Fibroblast of peridontal ligament (primary cell): ENCODE results near the gene LIX1.
"Not testable (repeated sequence)": the region's sequence is repeated elsewhere in the genome, so short reads cannot be mapped to it uniquely, and the experiment has no call there.

ENCODE experiments used
- DNase-seq: peaks from one replicate; pipeline ENCODE4 v3.0.0-alpha.2; 2010; ENCODE audit errors: extremely low read depth

LIX1 gene

GRCh38 chr5:97141539-97141938 lies 872 bp downstream of the LIX1 start:
- no peak for DNase-seq

DNA sequence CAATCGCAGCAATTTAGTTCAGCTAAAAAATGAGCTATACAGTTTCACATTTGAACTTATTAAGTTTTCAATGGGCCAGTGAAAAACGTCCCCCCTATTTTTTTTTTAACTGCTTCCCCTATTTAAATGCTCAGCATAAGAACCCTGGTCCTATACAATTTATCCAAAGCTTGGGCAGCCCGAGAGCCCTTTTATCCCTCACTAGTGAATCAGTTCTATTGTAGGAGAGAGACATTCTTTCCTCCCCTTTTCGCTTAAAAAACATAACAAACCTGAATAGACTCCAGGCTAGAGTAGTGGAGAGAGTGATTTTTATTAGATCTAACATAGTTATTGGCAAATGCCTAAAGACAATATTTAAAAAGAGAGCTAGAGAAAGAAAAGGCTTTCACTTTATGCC lies 1.4 kb downstream of the LIX1 start:
- DNase-seq: no peak

DNA sequence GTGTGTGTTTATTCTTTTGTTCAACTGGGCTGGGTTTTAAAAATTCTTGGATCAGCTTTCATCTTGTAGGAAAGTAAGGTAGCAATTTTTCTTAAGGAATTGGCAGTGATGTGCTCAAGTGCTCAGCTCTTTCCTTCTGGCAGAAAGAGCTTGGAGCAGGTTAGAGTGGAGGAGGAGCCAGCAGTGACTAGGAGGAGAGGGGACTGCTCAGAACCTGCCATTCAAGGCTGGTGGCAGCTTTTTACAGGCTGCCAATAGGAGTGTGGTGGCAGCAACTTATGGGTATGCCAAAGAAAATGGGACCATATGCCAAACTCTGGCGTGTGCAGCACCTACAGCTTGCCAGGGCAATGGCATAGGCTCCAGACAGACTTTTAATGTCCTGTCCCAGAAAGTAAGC lies 2.2 kb downstream of the LIX1 start:
- DNase-seq: not testable (repeated sequence)

DNA sequence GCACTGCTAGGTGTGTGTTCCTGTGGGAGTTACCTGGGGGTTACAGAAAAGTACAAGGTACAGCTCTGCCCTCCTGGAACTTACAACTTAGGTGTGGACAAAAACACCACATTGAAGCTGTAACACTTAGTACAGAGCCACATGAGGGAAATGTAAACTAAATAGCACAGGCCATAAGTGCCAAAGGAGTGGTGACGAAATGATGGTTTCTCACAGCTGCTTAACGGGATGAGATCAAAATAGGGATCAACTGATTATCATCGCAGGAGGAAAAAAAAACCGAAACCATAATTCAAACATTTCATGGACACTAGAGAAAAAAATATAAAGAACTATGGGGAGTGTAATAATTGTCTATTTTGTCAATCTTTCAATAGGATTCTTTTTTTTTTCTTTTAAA lies 5.9 kb downstream of the LIX1 start:
- no peak for DNase-seq

DNA sequence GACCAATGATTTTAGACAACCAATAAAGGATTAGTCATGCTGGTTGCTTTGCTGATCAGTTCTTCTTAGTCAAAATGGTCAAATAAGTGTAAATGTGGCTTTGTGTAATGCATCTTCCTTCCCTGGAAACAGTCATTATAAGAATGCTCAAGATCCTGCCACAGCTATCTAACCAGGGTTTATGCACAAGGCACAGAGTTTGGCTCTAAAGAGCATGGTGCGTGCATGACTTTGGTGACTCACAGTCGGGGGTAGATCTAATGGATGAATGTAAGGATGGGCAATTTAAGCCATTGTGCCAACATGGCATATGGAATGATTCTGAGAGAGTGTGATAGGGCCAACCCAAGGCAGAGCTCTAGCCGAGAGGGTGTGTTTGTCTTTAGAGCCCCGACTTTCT lies 6.5 kb downstream of the LIX1 start:
- no peak for DNase-seq

DNA sequence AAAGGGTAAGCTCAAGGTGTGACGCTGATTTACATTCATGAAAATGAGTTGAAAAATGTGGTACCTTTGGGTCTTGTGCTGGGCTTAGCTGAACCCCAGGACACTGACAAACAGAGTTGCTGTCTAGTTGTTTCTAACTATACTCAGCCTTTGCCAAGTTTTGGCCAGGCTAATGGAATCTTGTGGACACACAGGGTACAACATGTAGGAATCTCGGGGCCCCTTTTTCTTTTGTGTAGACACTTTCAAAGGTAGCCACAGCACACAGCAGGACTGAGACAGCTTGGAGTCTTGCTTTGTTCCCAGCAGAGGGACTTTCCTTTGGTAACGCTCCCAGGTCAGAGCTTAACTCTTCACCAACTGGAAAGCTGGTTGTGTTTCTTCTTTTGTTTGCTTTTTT lies 7.8 kb downstream of the LIX1 start:
- no peak for DNase-seq

DNA sequence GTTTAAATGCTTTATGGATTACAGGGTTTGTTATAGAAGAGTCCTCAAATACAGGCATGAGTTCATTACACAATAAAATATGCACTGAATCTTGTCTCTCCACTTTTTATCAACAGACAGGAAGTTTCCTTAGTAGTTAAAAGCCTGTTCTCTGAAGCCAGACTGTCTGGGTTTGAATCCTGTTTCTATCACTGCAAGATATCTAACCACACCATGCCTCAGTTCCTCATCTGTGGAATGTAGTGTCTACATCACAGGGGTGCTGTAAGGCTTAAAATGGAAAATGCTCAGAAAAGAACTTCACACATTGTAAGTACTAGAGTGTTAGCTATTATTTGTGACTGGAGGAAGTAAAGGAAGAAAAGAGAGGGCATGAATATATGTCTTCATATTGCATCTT lies 9.3 kb downstream of the LIX1 start:
- no peak for DNase-seq

- no peak for DNase-seq
Observed at GRCh38 chr5:97131921-97132320, 10.5 kb downstream of the LIX1 start.

DNA sequence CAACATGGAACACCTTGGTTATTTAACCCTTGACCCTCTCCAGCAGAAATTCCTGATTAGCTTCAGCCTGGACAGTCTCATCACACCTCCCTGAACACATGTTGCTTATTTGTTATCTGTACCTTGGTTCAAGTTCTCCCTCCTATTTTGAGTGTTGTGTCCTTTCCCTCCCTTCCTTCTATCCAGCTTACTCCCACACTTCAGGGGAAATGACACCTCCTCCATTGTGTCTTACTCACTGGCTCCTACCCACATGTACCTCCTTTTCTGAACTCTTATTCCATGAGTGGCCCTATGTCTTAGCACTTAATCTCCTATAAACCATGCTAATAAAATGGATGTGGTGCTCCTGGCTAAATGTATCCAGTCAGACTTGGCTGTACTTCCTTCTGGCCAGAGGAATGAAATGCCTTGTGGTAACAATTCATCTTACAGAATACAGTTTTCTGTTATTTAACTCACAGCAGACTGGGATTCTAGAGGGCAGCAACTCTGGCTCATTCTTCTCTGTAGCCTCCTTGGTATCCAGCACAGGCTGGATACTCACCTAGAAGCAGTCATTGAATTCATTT lies 11.2 kb downstream of the LIX1 start:
- no peak for DNase-seq

GRCh38 chr5:97127727-97128126 lies 14.7 kb downstream of the LIX1 start:
- DNase-seq: no peak

GRCh38 chr5:97125125-97125683 lies 17.2 kb downstream of the LIX1 start:
- DNase-seq: no peak

DNA sequence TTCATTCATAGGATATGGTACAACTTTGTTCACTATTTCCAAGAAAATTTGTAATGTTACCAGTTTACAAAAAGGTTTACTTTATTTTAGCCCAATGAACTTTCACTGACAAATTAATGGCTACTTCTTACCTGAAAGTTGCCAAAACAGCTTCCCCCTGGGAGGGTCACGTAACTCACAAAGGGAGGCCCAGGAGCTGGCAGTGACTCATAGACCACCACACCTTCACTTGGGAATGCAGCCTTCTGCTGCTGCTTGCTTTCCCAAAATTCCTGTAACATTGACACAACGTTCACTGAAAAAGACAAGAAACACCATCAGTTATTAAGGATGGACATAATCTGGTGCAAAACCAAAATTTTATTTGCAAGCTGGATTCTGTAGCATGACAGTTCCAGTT lies 18.1 kb downstream of the LIX1 start:
- DNase-seq: no peak

GRCh38 chr5:97121848-97122247 lies 20.6 kb downstream of the LIX1 start:
- no peak for DNase-seq

GRCh38 chr5:97120195-97120594 lies 22.2 kb downstream of the LIX1 start:
- DNase-seq: no peak

DNA sequence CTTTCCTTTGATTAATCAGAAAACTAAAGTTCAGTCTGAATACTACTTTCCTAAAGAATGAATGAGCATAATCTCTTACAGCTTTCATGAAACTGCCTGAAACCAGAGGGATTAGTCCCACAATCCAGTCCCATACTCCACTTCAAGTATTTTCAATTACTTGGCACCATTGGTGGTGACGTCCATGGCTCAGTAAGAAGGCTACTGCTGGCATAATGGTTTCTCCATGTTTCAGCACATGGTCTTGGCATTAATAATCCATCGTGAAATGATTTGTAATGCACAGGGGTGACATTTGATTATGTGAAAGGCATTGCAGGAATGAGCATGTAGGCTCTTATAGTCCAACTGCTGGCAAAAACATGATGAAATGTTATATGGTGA lies 23.4 kb downstream of the LIX1 start:
- no peak for DNase-seq

DNA sequence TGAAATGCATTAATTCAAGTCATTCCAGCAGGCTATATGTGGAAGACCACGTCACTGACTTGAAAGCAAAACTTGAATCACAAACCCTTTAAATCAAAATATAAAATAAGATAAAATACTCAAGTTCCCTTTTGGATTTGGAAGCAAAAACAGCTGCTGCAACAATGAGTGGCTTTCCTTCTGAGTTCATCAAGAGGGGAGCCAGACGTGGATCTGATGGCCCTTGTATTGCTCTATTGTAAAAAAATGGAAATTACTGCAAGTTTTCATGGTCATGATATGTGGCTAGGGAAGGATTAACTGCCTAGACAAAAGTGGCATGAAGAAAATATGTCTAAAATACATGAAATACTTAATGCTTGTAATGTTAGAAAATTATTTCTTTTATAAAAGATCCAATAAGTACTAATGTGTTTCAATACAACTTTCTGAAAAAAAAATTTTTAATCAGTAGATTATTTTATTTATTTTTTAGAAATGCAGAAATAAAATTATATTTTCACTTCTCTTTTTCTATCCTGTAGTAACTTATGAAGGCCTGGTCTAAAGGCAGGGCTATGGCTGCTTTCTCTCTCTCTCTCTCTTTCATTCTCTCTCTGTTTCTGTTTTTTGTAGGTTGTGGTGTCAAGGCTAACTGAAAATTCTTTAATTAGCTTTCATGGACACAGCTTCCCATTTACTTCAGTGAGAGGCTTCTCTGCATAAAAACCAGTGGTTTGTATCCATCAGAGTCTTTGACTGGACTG lies 24.0 kb downstream of the LIX1 start:
- no peak for DNase-seq

GRCh38 chr5:97115932-97116331 lies 26.5 kb downstream of the LIX1 start:
- DNase-seq: no peak

GRCh38 chr5:97112230-97112629 lies 30.2 kb downstream of the LIX1 start:
- DNase-seq: no peak

DNA sequence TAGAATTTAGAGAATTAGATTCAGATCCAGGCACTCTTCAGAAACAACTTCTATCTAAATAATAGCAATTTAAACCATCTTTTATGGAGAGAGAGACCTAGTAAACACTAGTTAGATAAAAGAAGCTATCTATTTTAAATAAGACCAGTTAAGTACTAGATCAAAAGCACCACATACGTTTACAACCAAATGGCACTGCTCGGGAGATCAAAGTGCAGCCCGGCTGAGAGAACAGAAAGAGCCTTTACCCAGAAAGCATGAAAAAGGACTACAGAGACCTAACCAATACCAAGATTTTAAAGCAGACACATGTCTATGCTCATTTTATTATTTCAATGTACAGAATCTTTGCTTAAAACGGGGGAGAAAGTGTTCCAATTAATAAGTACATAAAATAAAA lies 30.8 kb downstream of the LIX1 start:
- no peak for DNase-seq

DNA sequence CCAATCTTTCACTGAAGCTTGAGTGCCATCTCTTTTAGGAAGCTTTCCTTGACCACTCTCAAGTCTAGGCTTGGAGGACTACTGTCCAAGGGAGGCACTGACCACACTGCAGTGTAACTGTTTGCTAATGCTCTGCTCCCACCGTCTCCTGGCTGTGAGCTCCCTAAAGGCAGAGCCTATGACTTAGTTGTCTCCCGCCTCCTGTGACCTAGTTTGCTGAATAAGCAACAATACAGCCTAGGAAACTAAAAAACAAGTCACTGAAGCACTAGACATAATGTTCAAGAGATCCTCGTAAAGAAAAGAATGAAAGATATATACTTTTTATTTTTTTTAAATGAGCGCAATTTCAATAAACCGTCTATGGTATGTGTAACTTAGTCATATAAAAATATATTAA lies 31.4 kb downstream of the LIX1 start:
- no peak for DNase-seq

DNA sequence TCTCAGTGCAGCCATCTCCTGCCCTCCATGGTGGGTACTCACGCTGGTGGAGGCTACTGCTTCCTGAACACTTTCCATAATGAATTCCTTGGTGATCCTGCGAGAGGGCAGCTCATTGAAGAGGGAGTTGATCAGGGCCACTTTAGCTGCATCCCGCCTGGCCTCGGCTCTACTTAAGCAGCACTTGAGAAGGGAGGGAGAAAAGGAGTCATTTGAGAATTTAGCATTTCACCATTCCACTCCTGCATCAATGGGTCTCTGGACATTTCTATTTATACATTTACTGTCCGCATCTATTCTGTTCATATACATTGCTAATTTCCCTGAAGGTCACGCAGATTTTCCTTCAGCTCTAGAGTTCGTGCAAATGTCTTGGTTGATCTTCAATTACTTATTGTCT lies 35.1 kb downstream of the LIX1 start:
- DNase-seq: no peak

- DNase-seq: no peak
Observed at GRCh38 chr5:97106216-97106581, 36.2 kb downstream of the LIX1 start.

DNA sequence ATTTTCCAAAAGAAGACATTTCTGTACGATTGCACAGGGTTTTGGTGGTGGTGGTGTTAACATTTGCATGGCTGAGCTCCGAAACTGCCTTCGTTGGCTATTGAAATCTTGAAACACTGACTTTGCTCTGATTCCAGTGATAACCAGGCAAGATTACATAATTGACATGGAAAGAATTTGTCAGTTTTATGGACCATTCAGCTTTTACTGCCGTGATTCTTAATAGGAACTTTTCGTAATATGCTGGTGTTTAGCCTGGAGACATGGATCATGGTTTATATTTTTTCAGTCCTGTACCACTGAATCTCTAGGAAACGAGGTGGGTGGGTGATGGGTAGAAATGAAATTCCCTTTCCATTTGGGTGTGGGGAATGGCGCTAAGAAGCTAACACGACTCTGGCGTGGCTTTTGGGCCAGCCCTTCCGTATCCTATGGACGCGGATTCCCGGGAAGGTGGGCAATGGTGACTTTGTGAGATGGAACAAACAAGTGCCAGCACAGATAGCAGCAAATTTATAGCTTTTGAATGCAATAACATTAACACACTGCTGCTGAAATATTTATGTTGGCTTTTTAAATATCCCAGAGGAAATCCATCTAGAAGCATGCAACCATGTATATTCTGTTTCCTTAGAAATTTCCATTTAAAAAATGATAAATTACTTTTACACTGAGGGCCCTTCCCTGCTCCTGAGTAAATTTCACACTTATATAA lies 36.8 kb downstream of the LIX1 start:
- DNase-seq: no peak
